Activated gamma-delta T cell (primary cell): ENCODE measurements around the gene SHPK.

Source experiments
- DNase-seq: peaks from one replicate; lab custom pipeline; 2025; lab: John Stamatoyannopoulos, UW

The SHPK gene

GRCh38 chr17:3659541-3660111 lies 23.6 kb upstream of the SHPK start:
- no peak for DNase-seq

GRCh38 chr17:3658784-3659449 lies 22.9 kb upstream of the SHPK start:
- DNase-seq = no peak

- no peak for DNase-seq
These were observed 22.1 kb upstream of the SHPK start for GRCh38 chr17:3657874-3658783.

DNA sequence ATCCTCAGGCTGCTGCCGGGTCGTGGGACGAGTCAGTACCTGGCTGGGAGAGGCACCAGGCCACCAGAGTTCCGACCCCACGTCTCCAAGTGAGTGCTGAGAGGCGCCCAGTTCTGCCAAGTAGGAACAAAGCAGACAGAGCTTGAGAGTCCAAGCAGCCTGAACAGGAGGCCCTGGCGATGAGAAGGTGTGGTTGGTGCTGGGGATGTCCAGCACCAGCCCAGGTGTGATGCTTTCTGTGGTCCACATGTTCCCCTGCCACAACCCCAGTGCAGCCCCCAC lies 21.5 kb upstream of the SHPK start:
- DNase-seq = no peak

DNA sequence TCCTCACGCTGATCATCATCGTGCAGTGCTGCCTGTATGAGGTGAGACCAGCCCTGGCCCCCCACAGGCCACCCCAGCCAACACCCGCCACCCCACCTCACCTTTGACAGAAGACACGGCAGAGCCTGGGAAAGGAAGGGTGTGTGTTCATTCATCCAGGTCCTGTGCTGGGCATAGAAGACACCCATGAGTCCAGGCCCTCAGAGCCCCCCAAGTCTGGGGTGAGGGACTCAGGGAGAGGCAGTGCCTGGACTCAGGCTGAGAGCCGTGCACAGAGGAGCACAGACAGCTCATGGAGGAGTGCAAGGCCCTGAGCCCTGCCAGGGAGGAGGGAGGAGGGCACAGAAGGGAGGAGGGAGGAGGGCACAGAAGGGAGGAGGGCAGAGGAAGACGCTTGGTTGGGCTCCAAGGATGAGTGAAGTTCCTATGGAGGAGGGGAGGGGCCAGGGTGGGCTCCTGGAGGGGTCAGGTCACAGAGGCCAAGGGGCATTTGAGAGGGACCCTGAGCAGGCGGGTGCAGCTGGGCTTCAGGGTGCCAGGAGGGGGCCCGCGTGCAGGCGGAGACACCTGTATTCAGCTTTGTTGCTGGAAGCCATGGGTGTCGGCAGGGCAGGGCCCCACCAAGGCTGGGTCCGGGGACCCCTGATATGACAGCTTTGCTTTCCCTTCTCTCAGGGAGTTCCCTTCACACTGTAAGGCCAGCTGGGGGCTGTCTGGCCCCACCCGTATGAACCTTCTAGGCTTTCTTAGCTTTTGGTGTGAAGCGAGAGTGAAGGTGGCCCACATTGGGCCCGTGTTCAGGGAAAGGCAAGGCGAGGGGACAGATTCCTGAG lies 20.9 kb upstream of the SHPK start:
- DNase-seq = no peak

GRCh38 chr17:3656353-3656752 lies 20.3 kb upstream of the SHPK start:
- no peak for DNase-seq

DNA sequence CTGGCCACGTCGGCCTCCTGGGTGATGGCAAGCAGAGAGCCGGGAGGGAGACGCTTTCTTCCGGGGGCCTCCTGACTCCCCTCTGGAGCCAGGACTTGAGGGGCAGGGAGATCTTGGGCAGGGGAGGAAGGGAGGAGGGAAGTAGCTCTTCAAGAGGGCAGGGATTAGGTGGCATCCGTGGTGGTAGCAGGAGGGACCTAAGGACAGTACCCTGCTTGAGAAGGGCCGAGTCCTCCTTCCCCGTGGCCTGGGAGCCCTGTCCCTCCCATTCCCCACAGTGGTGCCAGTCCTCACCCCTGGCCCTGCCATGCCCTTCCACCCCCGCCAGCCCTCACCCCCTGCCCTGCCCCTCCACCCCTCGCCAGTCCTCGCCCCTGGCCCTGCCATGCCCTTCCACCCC lies 19.7 kb upstream of the SHPK start:
- no peak for DNase-seq

DNA sequence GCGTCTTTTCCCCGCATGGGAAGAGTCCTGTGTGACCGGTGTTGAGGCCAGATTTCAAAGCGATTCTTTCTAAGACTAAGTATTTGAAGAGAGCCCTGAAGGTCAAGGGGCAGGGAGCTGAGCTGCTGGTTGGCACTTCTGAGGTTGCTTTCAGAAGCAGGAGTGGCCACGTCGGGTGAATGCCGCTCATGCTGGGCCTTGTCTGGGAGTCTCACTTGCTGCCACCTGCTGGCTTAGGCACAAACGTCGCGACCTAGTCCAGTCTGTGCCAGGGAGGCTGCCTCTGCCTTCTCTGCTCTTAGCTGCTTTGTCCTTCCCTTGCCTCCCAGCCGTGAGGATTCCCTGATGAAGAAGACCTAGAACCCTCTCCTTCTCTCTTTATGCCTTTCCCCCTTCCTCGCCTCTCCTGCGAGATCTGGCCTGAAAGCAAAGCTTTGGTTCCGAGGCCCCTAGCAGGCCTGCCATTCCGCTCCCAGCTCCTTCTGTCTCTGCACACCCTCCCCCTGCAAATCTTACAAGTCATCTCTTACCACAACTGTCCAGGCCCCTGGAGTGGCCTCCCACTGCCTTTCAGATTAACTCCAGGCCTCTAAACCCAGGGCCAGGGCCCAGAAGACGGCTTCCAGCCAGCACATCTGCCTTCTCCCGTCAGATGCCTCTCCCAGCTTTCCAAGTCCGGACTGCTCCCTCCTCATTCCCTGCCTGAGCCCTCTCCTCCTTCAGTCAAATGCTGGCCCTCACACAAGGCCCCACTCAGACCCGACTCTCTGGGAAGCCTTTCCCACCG lies 11.9 kb upstream of the SHPK start:
- DNase-seq = no peak

DNA sequence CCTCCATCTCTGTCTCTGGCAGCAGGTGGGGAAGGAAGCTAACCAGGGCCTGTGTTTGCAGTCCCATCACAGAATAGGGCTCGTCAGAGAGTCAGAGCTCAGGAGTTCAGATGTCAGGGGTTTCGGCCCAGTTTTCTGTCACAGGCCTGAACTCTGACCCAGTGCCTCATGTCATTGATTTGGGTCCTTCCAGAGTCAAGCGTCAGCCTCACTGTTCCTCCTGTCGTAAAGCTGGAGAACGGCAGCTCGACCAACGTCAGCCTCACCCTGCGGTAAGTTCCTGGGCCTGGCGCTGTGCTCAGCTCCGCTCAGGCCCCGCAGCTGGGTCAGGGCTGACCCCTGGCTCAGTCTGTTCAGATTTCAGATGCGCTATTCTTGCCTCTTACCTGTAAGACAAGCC lies 11.2 kb upstream of the SHPK start:
- no peak for DNase-seq

- no peak for DNase-seq
These were observed 9.3 kb upstream of the SHPK start for GRCh38 chr17:3645310-3645709.

DNA sequence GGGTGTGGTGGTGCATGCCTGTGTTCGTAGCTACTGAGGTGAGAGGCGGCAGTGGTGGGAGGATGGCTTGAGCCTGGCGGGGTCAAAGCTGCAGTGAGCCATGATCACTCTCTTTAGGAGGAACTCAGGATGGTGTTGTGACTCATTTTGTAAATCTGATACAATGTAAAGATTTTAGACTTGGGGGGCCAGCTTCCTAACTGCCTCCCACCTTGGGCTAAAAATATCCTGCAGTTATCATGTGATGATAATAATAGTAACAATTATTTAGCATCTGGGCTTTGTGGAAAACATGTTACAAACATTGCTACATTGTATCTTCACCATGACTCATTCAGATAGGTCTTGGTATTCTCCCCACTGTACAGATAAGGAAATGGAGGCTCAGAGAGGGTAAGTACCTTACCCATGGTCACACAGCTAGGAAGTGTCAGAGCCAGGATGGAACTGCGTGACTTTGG lies 7.9 kb upstream of the SHPK start:
- DNase-seq = no peak

- DNase-seq = no peak
These were observed 5.9 kb upstream of the SHPK start for GRCh38 chr17:3641717-3642486.

- no peak for DNase-seq
These were observed 5.0 kb upstream of the SHPK start for GRCh38 chr17:3641014-3641413.

- no peak for DNase-seq
These were observed 4.0 kb upstream of the SHPK start for GRCh38 chr17:3639981-3640596.

- DNase-seq = no peak
These were observed 891 bp upstream of the SHPK start for GRCh38 chr17:3636908-3637373.

GRCh38 chr17:3635474-3636153 lies 436 bp downstream of the SHPK start:
- DNase-seq = no peak

DNA sequence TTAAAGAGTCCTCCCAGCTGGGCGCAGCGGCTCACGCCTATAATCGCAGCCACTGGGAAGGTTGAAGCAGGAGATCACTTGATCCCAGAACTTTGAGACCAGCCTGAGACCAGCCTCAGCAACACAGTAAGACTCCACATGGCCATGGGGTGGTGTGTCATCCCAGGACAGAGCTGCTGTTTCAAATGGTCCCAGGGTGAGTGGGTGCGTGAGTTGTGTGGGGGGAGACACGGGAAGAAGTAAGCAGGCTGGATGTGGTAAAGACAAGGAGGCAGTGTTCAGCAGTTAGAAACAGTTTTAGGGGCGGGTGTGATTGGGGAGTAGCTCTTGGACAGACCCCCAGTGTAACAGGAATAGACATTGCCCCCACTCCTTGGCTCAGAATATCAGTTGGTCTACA lies 3.8 kb downstream of the SHPK start:
- no peak for DNase-seq

- DNase-seq = no peak
These were observed 5.3 kb downstream of the SHPK start for GRCh38 chr17:3630781-3631180.

GRCh38 chr17:3627769-3628167 lies 8.3 kb downstream of the SHPK start:
- no peak for DNase-seq
